Neuronal stem cell (in vitro differentiated cells): Measurements from ENCODE around the gene TXNDC11.

Source experiments
- DNase-seq: peaks from one replicate; pipeline ENCODE4 v3.0.0-alpha.2; 2013; ENCODE audit warnings: low spot score
- H2AFZ ChIP-seq: one replicate; pipeline ENCODE4 v1.6.1; 2013; ENCODE audit warnings: mild to moderate bottlenecking, low read length, inconsistent platforms
- H2AK5ac ChIP-seq: 2 replicates; pipeline ENCODE4 v1.6.1; 2013; ENCODE audit warnings: low read depth, mild to moderate bottlenecking, inconsistent platforms, low read length, moderate library complexity, mixed read lengths
- H2BK120ac ChIP-seq: 2 replicates; pipeline ENCODE4 v1.6.1; 2013; ENCODE audit warnings: low read depth, mild to moderate bottlenecking, inconsistent platforms, low read length, moderate library complexity, mixed read lengths
- H2BK12ac ChIP-seq: one replicate; pipeline ENCODE4 v1.6.1; 2013; ENCODE audit warnings: low read length, inconsistent platforms
- H2BK15ac ChIP-seq: 2 replicates; pipeline ENCODE4 v1.6.1; 2013; ENCODE audit warnings: mild to moderate bottlenecking, low read length, inconsistent platforms, mixed read lengths
- H2BK5ac ChIP-seq: one replicate; pipeline ENCODE4 v1.6.1; 2013; ENCODE audit warnings: inconsistent platforms, mild to moderate bottlenecking, low read length, moderate library complexity
- H3K14ac ChIP-seq: one replicate; pipeline ENCODE4 v1.6.1; 2013; ENCODE audit warnings: low read length, inconsistent platforms
- H3K18ac ChIP-seq: 2 replicates; pipeline ENCODE4 v1.6.1; 2013; ENCODE audit warnings: low read length, inconsistent platforms
- H3K23ac ChIP-seq: 2 replicates; pipeline ENCODE4 v1.6.1; 2013; ENCODE audit warnings: low read depth, mild to moderate bottlenecking, mixed read lengths, low read length, inconsistent platforms; ENCODE audit not compliant: poor library complexity
- H3K27ac ChIP-seq: replicated peaks from 3 replicates; pipeline ENCODE4 v1.5.1; 2013; ENCODE audit warnings: low read length, inconsistent platforms
- H3K27me3 ChIP-seq, 3 experiments: 2 replicates each; pipeline ENCODE4 v1.6.1; 2013; ENCODE audit warnings: low read length in 3 of 3, mild to moderate bottlenecking in 2 of 3, inconsistent platforms in 1 of 3, low read depth in 1 of 3, mixed read lengths in 1 of 3, moderate library complexity in 1 of 3; ENCODE audit not compliant: control insufficient read depth in 3 of 3, insufficient read depth in 3 of 3
- H3K36me3 ChIP-seq, 2 donors: replicated peaks in 1 of 2; 2 replicates each; pipeline ENCODE4 v1.6.1; 2013; ENCODE audit warnings: low read length in 2 of 2; ENCODE audit not compliant: control insufficient read depth in 2 of 2, insufficient read depth in 2 of 2
- H3K4ac ChIP-seq: 2 replicates; pipeline ENCODE4 v1.6.1; 2013; ENCODE audit warnings: inconsistent platforms, mild to moderate bottlenecking, low read length, moderate library complexity
- H3K4me1 ChIP-seq, 2 donors: 1 replicate in 1 of 2; 2 replicates in 1 of 2; pipeline ENCODE4 v1.6.1; 2013; ENCODE audit warnings: low read length in 2 of 2, low read depth in 1 of 2; ENCODE audit not compliant: control insufficient read depth in 2 of 2, insufficient read depth in 1 of 2
- H3K4me2 ChIP-seq: one replicate; pipeline ENCODE4 v1.6.1; 2013; ENCODE audit warnings: mild to moderate bottlenecking, low read length, inconsistent platforms; ENCODE audit not compliant: insufficient read depth, poor library complexity, severe bottlenecking
- H3K4me3 ChIP-seq, 2 donors: 2 replicates each; pipeline ENCODE4 v1.5.1; 2013; ENCODE audit warnings: low read length in 2 of 2, mild to moderate bottlenecking in 2 of 2, inconsistent platforms in 1 of 2, moderate library complexity in 1 of 2
- H3K79me1 ChIP-seq: one replicate; pipeline ENCODE4 v1.6.1; 2013; ENCODE audit warnings: low read depth, mild to moderate bottlenecking, inconsistent platforms, low read length, moderate library complexity
- H3K9ac ChIP-seq: one replicate; pipeline ENCODE4 v1.6.1; 2013; ENCODE audit warnings: mild to moderate bottlenecking, low read depth, low read length, inconsistent platforms; ENCODE audit not compliant: poor library complexity
- H3K9me3 ChIP-seq, 2 donors: replicated peaks in 1 of 2; 2 replicates each; pipeline versions ENCODE3 to v1.6.1; 2013; ENCODE audit warnings: low read length in 2 of 2, mild to moderate bottlenecking in 2 of 2, inconsistent platforms in 1 of 2, low read depth in 1 of 2, mixed read lengths in 1 of 2, moderate library complexity in 1 of 2; ENCODE audit not compliant: control insufficient read depth in 2 of 2, insufficient read depth in 1 of 2
- H4K8ac ChIP-seq: one replicate; pipeline ENCODE4 v1.6.1; 2013; ENCODE audit warnings: low read depth, mild to moderate bottlenecking, inconsistent platforms, low read length, moderate library complexity
- H4K91ac ChIP-seq: one replicate; pipeline ENCODE4 v1.6.1; 2013; ENCODE audit warnings: low read length, low read depth, mild to moderate bottlenecking, inconsistent platforms; ENCODE audit not compliant: poor library complexity
- WGBS, 2 donors: extraction: QIAGEN DNeasy Blood & Tissue Kit; methylation state at CpG; one replicate each; pipeline ENCODE4 v1.1.7; 2013; ENCODE audit warnings: missing lambda C conversion rate in 2 of 2, mixed read lengths in 1 of 2; ENCODE audit not compliant: insufficient read length in 2 of 2, insufficient replicate concordance in 1 of 2; ENCODE audit errors: extremely low coverage in 2 of 2; 5-methylcytosine and 5-hydroxymethylcytosine counted together

TXNDC11 gene

GRCh38 chr16:11726008-11726407 lies 16.6 kb downstream of the TXNDC11 start:
- Histone ChIP-seq H3K23ac (no peak overlapping the region), H3K14ac (no peak overlapping the region), H2BK120ac (no peak overlapping the region), H3K9ac (no peak overlapping the region), H3K4me2 (no peak overlapping the region), H3K4ac (no peak overlapping the region), H2BK5ac (no peak overlapping the region), H3K79me1 (no peaks in the 10 kb centered on the region), H2BK15ac (no peak overlapping the region), H3K27ac (no peak overlapping the region), H3K9me3 (no peaks in the 10 kb centered on the region), H3K4me3 (no peak overlapping the region), H2AK5ac (no peak overlapping the region), H4K91ac (no peak overlapping the region), H2AFZ (no peak overlapping the region), H3K36me3 (peaks cover 5 to 93% of the 10 kb centered on the region in 2 donors), H4K8ac (no peak overlapping the region), H3K27me3 (no peaks in the 10 kb centered on the region), H3K18ac (no peak overlapping the region), H2BK12ac (no peak overlapping the region), H3K4me1 (no peaks in the 10 kb centered on the region)
- no peak for DNase-seq
- WGBS, 2 donors: no CpG with 5 or more reads among the region's 8 CpGs

- no peak overlapping the region for H2BK120ac ChIP-seq
- no peak overlapping the region for H3K27ac ChIP-seq
- H3K18ac ChIP-seq: no peak overlapping the region
- peaks cover 8 to 93% of the 10 kb centered on the region in 2 donors for H3K36me3 ChIP-seq
- no peak overlapping the region for H4K8ac ChIP-seq
- no peak overlapping the region for H3K4me3 ChIP-seq
- no peak for DNase-seq
- no CpG with 5 or more reads among the region's 1 CpG for WGBS, 2 donors
- H2BK12ac ChIP-seq: no peak overlapping the region
- no peaks in the 10 kb centered on the region for H3K9me3 ChIP-seq
- H3K79me1 ChIP-seq: no peaks in the 10 kb centered on the region
- no peak overlapping the region for H3K9ac ChIP-seq
- H3K14ac ChIP-seq: no peak overlapping the region
- no peaks in the 10 kb centered on the region for H3K4me1 ChIP-seq
- no peak overlapping the region for H3K23ac ChIP-seq
- no peak overlapping the region for H3K4me2 ChIP-seq
- no peak overlapping the region for H2BK5ac ChIP-seq
- H2BK15ac ChIP-seq: no peak overlapping the region
- no peak overlapping the region for H3K4ac ChIP-seq
- H2AFZ ChIP-seq: no peak overlapping the region
- no peak overlapping the region for H4K91ac ChIP-seq
- H3K27me3 ChIP-seq: no peaks in the 10 kb centered on the region
- H2AK5ac ChIP-seq: no peak overlapping the region
Measured at GRCh38 chr16:11725457-11725856, 17.2 kb downstream of the TXNDC11 start.

- Histone ChIP-seq H3K27me3 (no peaks in the 10 kb centered on the region), H3K4me3 (no peak overlapping the region), H3K4ac (no peak overlapping the region), H3K9ac (no peak overlapping the region), H3K4me2 (no peak overlapping the region), H2AK5ac (no peak overlapping the region), H3K4me1 (no peaks in the 10 kb centered on the region), H2BK5ac (no peak overlapping the region), H3K27ac (no peak overlapping the region), H3K79me1 (no peaks in the 10 kb centered on the region), H3K9me3 (no peaks in the 10 kb centered on the region), H3K36me3 (peaks cover 9 to 88% of the 10 kb centered on the region in 2 donors), H2BK12ac (no peak overlapping the region), H2AFZ (no peak overlapping the region), H2BK120ac (no peak overlapping the region), H4K8ac (no peak overlapping the region), H4K91ac (no peak overlapping the region), H2BK15ac (no peak overlapping the region), H3K18ac (no peak overlapping the region), H3K23ac (no peak overlapping the region), H3K14ac (no peak overlapping the region)
- no peak for DNase-seq
- WGBS, 2 donors: no CpG with 5 or more reads among the region's 3 CpGs
Measured at GRCh38 chr16:11722468-11722808, 20.2 kb downstream of the TXNDC11 start.

GRCh38 chr16:11721781-11722467 lies 20.7 kb downstream of the TXNDC11 start:
- no CpG with 5 or more reads among the region's 4 CpGs for WGBS, 2 donors
- no peak overlapping the region for H3K14ac ChIP-seq
- no peak overlapping the region for H3K18ac ChIP-seq
- no peak overlapping the region for H2AFZ ChIP-seq
- H3K4ac ChIP-seq: no peak overlapping the region
- no peak overlapping the region for H3K9ac ChIP-seq
- peaks cover 9 to 83% of the 10 kb centered on the region in 2 donors for H3K36me3 ChIP-seq
- no peak overlapping the region for H3K23ac ChIP-seq
- no peak overlapping the region for H2BK5ac ChIP-seq
- H2BK15ac ChIP-seq: no peak overlapping the region
- no peak overlapping the region for H2BK12ac ChIP-seq
- no peak for DNase-seq
- no peaks in the 10 kb centered on the region for H3K27me3 ChIP-seq
- no peaks in the 10 kb centered on the region for H3K4me1 ChIP-seq
- H4K91ac ChIP-seq: no peak overlapping the region
- H3K4me3 ChIP-seq: no peak overlapping the region
- H3K4me2 ChIP-seq: no peak overlapping the region
- H3K27ac ChIP-seq: no peak overlapping the region
- no peak overlapping the region for H2AK5ac ChIP-seq
- no peaks in the 10 kb centered on the region for H3K9me3 ChIP-seq
- H4K8ac ChIP-seq: no peak overlapping the region
- H3K79me1 ChIP-seq: no peaks in the 10 kb centered on the region
- H2BK120ac ChIP-seq: no peak overlapping the region
